H7 (cell line): ENCODE results near the gene CSK. TPM values are rescaled to one million over a fixed set of nuclear protein-coding genes. Genes with fewer than 3 reads are reported as not detected.

ENCODE experiments used
- DNase-seq: peaks from one replicate; pipeline ENCODE4 v3.0.0; 2012
- H3K27me3 ChIP-seq: 2 replicates; pipeline ENCODE4 v1.6.0; 2011; ENCODE audit warnings: mild to moderate bottlenecking, low read length; ENCODE audit not compliant: control insufficient read depth, insufficient read depth
- H3K36me3 ChIP-seq: replicated peaks from 2 replicates; pipeline ENCODE4 v1.5.1; 2011; ENCODE audit warnings: low read length; ENCODE audit not compliant: control insufficient read depth, insufficient read depth
- H3K4me3 ChIP-seq: 2 replicates; pipeline ENCODE4 v1.5.1; 2011; ENCODE audit warnings: low read depth, mild to moderate bottlenecking, control low read depth, low read length, moderate library complexity; ENCODE audit not compliant: insufficient read depth
- total RNA-seq: library from RNA; depleted of rRNA; stranded (reverse); fragments of >200 nt; shearing (Covaris generic); gene quantifications from 2 replicates; pipeline ENCODE4 v1.2.3, GENCODE V29; 2014

CSK gene
- total RNA-seq, 1 experiment from 2014 or later = 31.8 TPM

GRCh38 chr15:74762791-74763150 is 19.1 kb upstream of the CSK start:
- peak; percentile 62 for DNase-seq
- H3K27me3 ChIP-seq = no peaks in the 10 kb centered on the region
- no peaks in the 10 kb centered on the region for H3K36me3 ChIP-seq
- H3K4me3 ChIP-seq = no peak overlapping the region

- Histone ChIP-seq H3K27me3 (no peaks in the 10 kb centered on the region), H3K4me3 (no peak overlapping the region), H3K36me3 (no peaks in the 10 kb centered on the region)
- peak; percentile 40 for DNase-seq
Observed at GRCh38 chr15:74763416-74763815, 18.5 kb upstream of the CSK start.

- no peak for DNase-seq
- H3K27me3 ChIP-seq = no peaks in the 10 kb centered on the region
Observed at GRCh38 chr15:74767167-74768098, 14.4 kb upstream of the CSK start.

GRCh38 chr15:74768099-74768770 is 13.6 kb upstream of the CSK start:
- DNase-seq = peak; percentile 69
- Histone ChIP-seq H3K4me3 (no peak overlapping the region), H3K36me3 (no peaks in the 10 kb centered on the region), H3K27me3 (no peaks in the 10 kb centered on the region)

More at GRCh38 chr15:74767167-74768098, 14.4 kb upstream of the CSK start:
- Histone ChIP-seq H3K36me3 (no peaks in the 10 kb centered on the region), H3K4me3 (no peak overlapping the region)

GRCh38 chr15:74768771-74769342 is 13.0 kb upstream of the CSK start:
- no peaks in the 10 kb centered on the region for H3K36me3 ChIP-seq
- peak; percentile 91 for DNase-seq
- no peaks in the 10 kb centered on the region for H3K27me3 ChIP-seq
- no peak overlapping the region for H3K4me3 ChIP-seq

GRCh38 chr15:74769463-74770025 is 12.3 kb upstream of the CSK start:
- Histone ChIP-seq H3K4me3 (no peak overlapping the region), H3K27me3 (no peaks in the 10 kb centered on the region), H3K36me3 (no peaks in the 10 kb centered on the region)
- DNase-seq = no peak

- DNase-seq = no peak
- H3K27me3 ChIP-seq = no peaks in the 10 kb centered on the region; the same call in 1 of the 2 replicates
- no peaks in the 10 kb centered on the region for H3K36me3 ChIP-seq
- no peak overlapping the region for H3K4me3 ChIP-seq
Observed at GRCh38 chr15:74770211-74770903, 11.5 kb upstream of the CSK start.

- Histone ChIP-seq H3K4me3 (no peak overlapping the region), H3K36me3 (no peaks in the 10 kb centered on the region), H3K27me3 (no peaks in the 10 kb centered on the region; the same call in 1 of the 2 replicates)
- no peak for DNase-seq
Observed at GRCh38 chr15:74773329-74773728, 8.6 kb upstream of the CSK start.

GRCh38 chr15:74773731-74774252 is 8.1 kb upstream of the CSK start:
- no peak overlapping the region for H3K4me3 ChIP-seq
- H3K36me3 ChIP-seq = no peaks in the 10 kb centered on the region
- H3K27me3 ChIP-seq = no peaks in the 10 kb centered on the region; the same call in 1 of the 2 replicates
- DNase-seq = peak; percentile 79

GRCh38 chr15:74775132-74775562 is 6.7 kb upstream of the CSK start:
- Histone ChIP-seq H3K4me3 (no peak overlapping the region), H3K36me3 (no peaks in the 10 kb centered on the region), H3K27me3 (no peaks in the 10 kb centered on the region; the same call in 1 of the 2 replicates)
- DNase-seq = no peak

GRCh38 chr15:74775894-74776293 is 6.0 kb upstream of the CSK start:
- Histone ChIP-seq H3K27me3 (peaks cover 5% of the 10 kb centered on the region), H3K4me3 (no peak overlapping the region), H3K36me3 (no peaks in the 10 kb centered on the region)
- DNase-seq = no peak

GRCh38 chr15:74776821-74777768 is 4.8 kb upstream of the CSK start:
- peak; percentile 71 for DNase-seq
- Histone ChIP-seq H3K27me3 (peaks cover 10% of the 10 kb centered on the region), H3K36me3 (no peaks in the 10 kb centered on the region), H3K4me3 (no peak overlapping the region)
